SK-N-SH (cell line): ENCODE data around the gene HSPA4L. TPM values are rescaled to one million over a fixed set of nuclear protein-coding genes. Genes with fewer than 3 reads are reported as not detected.

Experiments used
- CTCF ChIA-PET: fragments of 300-600, 350-600 bp; formaldehyde crosslinking; extraction: SDS; loops from one replicate; lab custom pipeline; 2021; lab: Yijun Ruan, JAX
- POLR2A ChIA-PET: fragments of 350-600 bp; sonication (Branson Sonifier 250); formaldehyde crosslinking; extraction: SDS; loops from one replicate; lab custom pipeline; 2020; ENCODE audit warnings: antibody characterized with exemption, inconsistent platforms; lab: Yijun Ruan, JAX
- DNase-seq: peaks from one replicate; pipeline ENCODE4 v3.0.0; 2012
- H2AFZ ChIP-seq: fragments of 200-600 bp; sonication (generic); 2 replicates; pipeline ENCODE4 v1.8.1; 2016; ENCODE audit warnings: antibody characterized with exemption, mild to moderate bottlenecking, low read depth
- H3F3A ChIP-seq: fragments of 200-600 bp; sonication (generic); replicated peaks from 2 replicates; pipeline ENCODE3; 2016; ENCODE audit warnings: antibody characterized with exemption, mild to moderate bottlenecking; ENCODE audit not compliant: insufficient read depth
- H3K27ac ChIP-seq, 2 experiments: fragments of 200-500 bp in 1 of 2; fragments of 200-600 bp in 1 of 2; sonication (Bioruptor generic) in 1 of 2; sonication (generic), shearing (Covaris generic) in 1 of 2; 2 replicates each; pipeline versions ENCODE4 v1.5.1 to v1.6.1; 2014 to 2016; ENCODE audit warnings: low read depth in 2 of 2, inconsistent platforms in 1 of 2, low read length in 1 of 2, mild to moderate bottlenecking in 1 of 2, mixed read lengths in 1 of 2
- H3K27me3 ChIP-seq: fragments of 200-600 bp; sonication (generic), shearing (Covaris generic); 2 replicates; pipeline ENCODE4 v1.6.1; 2016; ENCODE audit warnings: mixed run types; ENCODE audit not compliant: insufficient read depth
- H3K36me3 ChIP-seq, 2 experiments: fragments of 200-500 bp in 1 of 2; fragments of 200-600 bp in 1 of 2; sonication (Bioruptor generic) in 1 of 2; sonication (generic) in 1 of 2; replicated peaks in 1 of 2; 2 replicates each; pipeline versions ENCODE3 to v1.5.1; 2014 to 2016; ENCODE audit warnings: low read length in 1 of 2, mild to moderate bottlenecking in 1 of 2; ENCODE audit not compliant: insufficient read depth in 2 of 2, control insufficient read depth in 1 of 2
- H3K4me1 ChIP-seq, 2 experiments: fragments of 200-500 bp in 1 of 2; fragments of 200-600 bp in 1 of 2; sonication (Bioruptor generic) in 1 of 2; sonication (generic), shearing (Covaris generic) in 1 of 2; 2 replicates each; pipeline versions ENCODE4 v1.5.1 to v1.6.1; 2014 to 2016; ENCODE audit warnings: low read depth in 1 of 2, low read length in 1 of 2, mixed run types in 1 of 2; ENCODE audit not compliant: insufficient read depth in 2 of 2, control insufficient read depth in 1 of 2
- H3K4me2 ChIP-seq: fragments of 200-600 bp; sonication (generic), shearing (Covaris generic); 2 replicates; pipeline ENCODE4 v1.6.1; 2017; ENCODE audit warnings: mixed run types
- H3K4me3 ChIP-seq, 2 experiments: fragments of 200-500 bp in 1 of 2; fragments of 200-600 bp in 1 of 2; sonication (Bioruptor generic) in 1 of 2; sonication (generic), shearing (Covaris generic) in 1 of 2; 2 replicates each; pipeline versions ENCODE4 v1.5.1 to v1.8.1; 2014 to 2016; ENCODE audit warnings: low read depth in 2 of 2, inconsistent platforms in 1 of 2, low read length in 1 of 2, mild to moderate bottlenecking in 1 of 2, mixed read lengths in 1 of 2, moderate library complexity in 1 of 2
- H3K79me2 ChIP-seq: fragments of 200-600 bp; sonication (generic); 2 replicates; pipeline ENCODE4 v1.8.1; 2017; ENCODE audit warnings: mild to moderate bottlenecking; ENCODE audit not compliant: insufficient read depth
- H3K9ac ChIP-seq: fragments of 200-600 bp; sonication (generic); 2 replicates; pipeline ENCODE4 v1.6.1; 2017; ENCODE audit warnings: mixed run types
- H3K9me2 ChIP-seq: fragments of 200-600 bp; sonication (generic); 2 replicates; pipeline ENCODE4 v1.6.1; 2017; ENCODE audit warnings: mixed run types
- H3K9me3 ChIP-seq: fragments of 200-600 bp; sonication (generic); 2 replicates; pipeline ENCODE4 v1.6.1; 2017; ENCODE audit warnings: mixed run types, mild to moderate bottlenecking, moderate library complexity
- H4K20me1 ChIP-seq: fragments of 200-600 bp; sonication (generic); 2 replicates; pipeline ENCODE4 v1.6.1; 2017; ENCODE audit warnings: mild to moderate bottlenecking, mixed run types; ENCODE audit not compliant: insufficient read depth
- CTCF ChIP-seq: fragments of 200-600 bp; sonication (generic); IDR thresholded peaks from 2 replicates; pipeline ENCODE4 v1.6.1; 2017; ENCODE audit warnings: antibody characterized with exemption, mild to moderate bottlenecking, moderate library complexity
- ELF1 ChIP-seq: IDR thresholded peaks from 2 replicates; pipeline ENCODE4 v1.4.0; 2012
- EP300 ChIP-seq, 2 experiments: IDR thresholded peaks; 2 replicates each; pipeline versions ENCODE4 v1.4.0 to v1.6.1; 2012; ENCODE audit warnings: borderline replicate concordance in 1 of 2, low read depth in 1 of 2, low read length in 1 of 2
- FOSL2 ChIP-seq: IDR thresholded peaks from 2 replicates; pipeline ENCODE4 v1.4.0; 2012; ENCODE audit warnings: low read depth, mild to moderate bottlenecking, moderate library complexity, borderline replicate concordance
- FOXJ3 ChIP-seq: sonication (generic); formaldehyde crosslinking; IDR thresholded peaks from 2 replicates; pipeline ENCODE4 v1.5.1; 2020; ENCODE audit warnings: mild to moderate bottlenecking, missing genetic modification reagents
- JUND ChIP-seq: IDR thresholded peaks from 2 replicates; pipeline ENCODE4 v1.4.0; 2012
- NFIC ChIP-seq: IDR thresholded peaks from 2 replicates; pipeline ENCODE4 v1.4.0; 2012; ENCODE audit warnings: borderline replicate concordance
- POLR2AphosphoS5 ChIP-seq: IDR thresholded peaks from 2 replicates; pipeline ENCODE4 v1.6.1; 2012; ENCODE audit warnings: low read depth, low read length
- RAD21 ChIP-seq: IDR thresholded peaks from 2 replicates; pipeline ENCODE4 v1.6.1; 2012; ENCODE audit warnings: mild to moderate bottlenecking, low read length
- RCOR1 ChIP-seq: fragments of 150-350 bp; IDR thresholded peaks from 2 replicates; pipeline ENCODE4 v1.6.1; 2017; ENCODE audit warnings: antibody characterized with exemption, low read length
- REST ChIP-seq: IDR thresholded peaks from 2 replicates; pipeline ENCODE4 v1.6.1; 2012; ENCODE audit warnings: mild to moderate bottlenecking, low read depth, low read length, moderate library complexity
- SMC3 ChIP-seq: IDR thresholded peaks from 2 replicates; pipeline ENCODE4 v1.6.1; 2012; ENCODE audit warnings: low read depth, low read length, improper control_type of control experiment
- WGBS: methylation state at CpG from one replicate; pipeline ENCODE4 v1.1.6; 2017; ENCODE audit warnings: low lambda C conversion rate; 5-methylcytosine and 5-hydroxymethylcytosine counted together
- polyA plus RNA-seq, 3 experiments: library from polyadenylated mRNA; depleted of rRNA; stranded (reverse); fragments of >200 nt; gene quantifications; 2 replicates each; pipeline ENCODE4 v1.2.3, GENCODE V29; 2012
- TF ChIP-seq, protein P1 (sequence below): fragments of 150-350 bp; IDR thresholded peaks from 2 replicates; pipeline ENCODE4 v1.6.1; 2017; ENCODE audit warnings: antibody characterized with exemption, low read length, low read depth, borderline replicate concordance
- TF ChIP-seq, protein P2 (sequence below): IDR thresholded peaks from 2 replicates; pipeline ENCODE4 v1.4.0; 2012; ENCODE audit warnings: low read depth, borderline replicate concordance

Gene HSPA4L
- polyA plus RNA-seq, 1 of the 3 experiments (the other 2 are of a cell fraction), result 1.6 TPM

DNA sequence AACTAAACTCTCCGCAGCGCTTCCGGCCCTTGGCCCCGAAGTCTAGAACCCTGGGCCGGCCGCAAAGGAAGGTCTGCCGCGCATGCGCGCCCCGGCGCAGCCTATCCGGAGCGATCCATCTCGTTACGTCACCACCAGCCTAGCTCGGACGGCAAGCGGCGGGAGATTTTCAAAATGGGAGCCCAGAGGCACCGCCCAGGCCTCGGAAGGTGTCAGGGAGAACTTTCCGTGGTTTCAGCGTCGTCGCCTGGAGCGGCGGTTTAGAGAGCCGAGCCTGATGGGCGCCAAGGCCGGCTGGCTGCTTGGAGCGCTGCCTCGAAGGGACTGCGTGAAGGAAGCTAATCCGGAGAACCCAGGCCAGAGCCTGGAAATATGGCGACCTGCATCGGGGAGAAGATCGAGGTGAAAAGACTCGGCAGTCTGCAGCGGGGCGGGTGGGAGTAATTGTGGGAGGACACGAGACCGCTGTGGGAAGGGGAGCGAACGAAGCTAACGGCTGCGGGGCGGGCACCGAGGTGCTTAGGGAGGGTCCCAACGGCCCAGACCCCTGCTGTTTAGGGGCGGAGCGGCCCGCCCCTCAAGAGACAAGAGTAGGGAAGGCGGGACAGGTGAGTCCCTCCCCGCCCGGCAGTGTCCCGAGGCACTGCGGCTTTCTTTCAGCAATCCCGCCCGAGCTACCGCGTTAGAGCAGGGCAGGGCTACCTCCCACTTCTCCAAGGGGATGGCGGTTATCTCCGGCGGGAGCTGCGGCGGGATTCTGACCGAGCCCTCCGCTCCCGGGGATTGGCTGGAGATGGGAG, 98.8 kb downstream of the HSPA4L start, which contains the start of gene PLK4 (continued):
- TF ChIP-seq REST (no peak), JUND (no peak), FOXJ3 (no peak), POLR2AphosphoS5 (peak; percentile 55), EP300 (IDR thresholded peaks at IDR 0.05; ENCODE audit: borderline replicate concordance in 1 of 2, low read depth in 1 of 2, low read length in 1 of 2) (no peak), FOSL2 (no peak; the same call in 1 of the 2 replicates), SMC3 (no peak), NFIC (no peak)
- TF ChIP-seq, protein P1, sequence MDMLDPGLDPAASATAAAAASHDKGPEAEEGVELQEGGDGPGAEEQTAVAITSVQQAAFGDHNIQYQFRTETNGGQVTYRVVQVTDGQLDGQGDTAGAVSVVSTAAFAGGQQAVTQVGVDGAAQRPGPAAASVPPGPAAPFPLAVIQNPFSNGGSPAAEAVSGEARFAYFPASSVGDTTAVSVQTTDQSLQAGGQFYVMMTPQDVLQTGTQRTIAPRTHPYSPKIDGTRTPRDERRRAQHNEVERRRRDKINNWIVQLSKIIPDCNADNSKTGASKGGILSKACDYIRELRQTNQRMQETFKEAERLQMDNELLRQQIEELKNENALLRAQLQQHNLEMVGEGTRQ, result no peak

GRCh38 chr4:127881563-127881864, 99.4 kb downstream of the HSPA4L start:
- H3K27ac ChIP-seq, result peak overlapping the region; percentile 70 to 83; a peak in 3 of 4 replicates
- POLR2A ChIA-PET, result interaction anchor here (0.8 to 1.6 kb wide), 5 partner anchors 9 to 179 kb away, joined by 3 to 12 read pairs (median 5); partner anchors contain the start of genes ABHD18, HSPA4L, LARP1B and MFSD8
- peaks cover 0 to 5% of the 10 kb centered on the region in 2 experiments; a peak in 3 of 4 replicates for H3K4me1 ChIP-seq
- no peaks in the 10 kb centered on the region for H3K9me3 ChIP-seq
- peak overlapping the region; percentile 97 for H3K9ac ChIP-seq
- DNase-seq, result no peak
- H2AFZ ChIP-seq, result peak overlapping the region; percentile 98
- H3K27me3 ChIP-seq, result no peaks in the 10 kb centered on the region
- H4K20me1 ChIP-seq, result no peaks in the 10 kb centered on the region
- CTCF ChIA-PET, result interaction anchor here (1.1 to 1.5 kb wide), 2 partner anchors 84 to 98 kb away, joined by 3 to 6 read pairs; partner anchors contain the start of genes ABHD18 and MFSD8
- TF ChIP-seq RAD21 (peak; percentile 49), ELF1 (no peak), POLR2AphosphoS5 (0 out of 2 replicates have a peak, but pooled peaks have one; percentile 3), RCOR1 (0 out of 2 replicates have a peak, but pooled peaks have one; percentile 17), CTCF (0 out of 2 replicates have a peak, but pooled peaks have one; percentile 13), REST (no peak)
- TF ChIP-seq, protein P2, sequence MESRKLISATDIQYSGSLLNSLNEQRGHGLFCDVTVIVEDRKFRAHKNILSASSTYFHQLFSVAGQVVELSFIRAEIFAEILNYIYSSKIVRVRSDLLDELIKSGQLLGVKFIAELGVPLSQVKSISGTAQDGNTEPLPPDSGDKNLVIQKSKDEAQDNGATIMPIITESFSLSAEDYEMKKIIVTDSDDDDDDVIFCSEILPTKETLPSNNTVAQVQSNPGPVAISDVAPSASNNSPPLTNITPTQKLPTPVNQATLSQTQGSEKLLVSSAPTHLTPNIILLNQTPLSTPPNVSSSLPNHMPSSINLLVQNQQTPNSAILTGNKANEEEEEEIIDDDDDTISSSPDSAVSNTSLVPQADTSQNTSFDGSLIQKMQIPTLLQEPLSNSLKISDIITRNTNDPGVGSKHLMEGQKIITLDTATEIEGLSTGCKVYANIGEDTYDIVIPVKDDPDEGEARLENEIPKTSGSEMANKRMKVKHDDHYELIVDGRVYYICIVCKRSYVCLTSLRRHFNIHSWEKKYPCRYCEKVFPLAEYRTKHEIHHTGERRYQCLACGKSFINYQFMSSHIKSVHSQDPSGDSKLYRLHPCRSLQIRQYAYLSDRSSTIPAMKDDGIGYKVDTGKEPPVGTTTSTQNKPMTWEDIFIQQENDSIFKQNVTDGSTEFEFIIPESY, result no peak
- TF ChIP-seq, all 33 proteins: peak for 4
- WGBS, result 5% methylated on average over 4 of the region's 7 CpGs
- Histone ChIP-seq H3K9me2 (no peaks in the 10 kb centered on the region), H3K79me2 (peaks cover 63% of the 10 kb centered on the region), H3K4me3 (peak overlapping the region; percentile 76 to 99), H3K36me3 (peaks cover 15 to 19% of the 10 kb centered on the region in 2 experiments), H3K4me2 (peak overlapping the region; percentile 81), H3F3A (no peaks in the 10 kb centered on the region)
